Mesenchymal stem cell (in vitro differentiated cells and primary cell): ENCODE measurements around the gene EPHX1.

Experiments
- DNase-seq: peaks from one replicate; pipeline ENCODE4 v3.0.0-alpha.2; 2013
- H2AFZ ChIP-seq: one replicate; pipeline ENCODE4 v1.6.1; 2013; ENCODE audit warnings: low read depth, mild to moderate bottlenecking, control low read depth, inconsistent platforms, low read length, moderate library complexity
- H2AK5ac ChIP-seq: 2 replicates; pipeline ENCODE4 v1.6.1; 2013; ENCODE audit warnings: low read length, moderate library complexity, mild to moderate bottlenecking, inconsistent platforms; ENCODE audit not compliant: severe bottlenecking
- H2BK120ac ChIP-seq: one replicate; pipeline ENCODE4 v1.6.1; 2013; ENCODE audit warnings: low read depth, mild to moderate bottlenecking, inconsistent platforms, low read length, moderate library complexity
- H2BK12ac ChIP-seq, 2 experiments: one replicate each; pipeline ENCODE4 v1.6.1; 2013; ENCODE audit warnings: inconsistent platforms in 2 of 2, low read length in 2 of 2, mild to moderate bottlenecking in 2 of 2, moderate library complexity in 2 of 2, control low read depth in 1 of 2
- H2BK15ac ChIP-seq: one replicate; pipeline ENCODE4 v1.6.1; 2013; ENCODE audit warnings: mild to moderate bottlenecking, low read depth, inconsistent platforms; ENCODE audit not compliant: poor library complexity, severe bottlenecking
- H2BK5ac ChIP-seq: 2 replicates; pipeline ENCODE4 v1.6.1; 2013; ENCODE audit warnings: low read depth, mild to moderate bottlenecking, low read length, control low read depth, inconsistent platforms; ENCODE audit not compliant: poor library complexity, severe bottlenecking
- H3K14ac ChIP-seq, 2 experiments: one replicate each; pipeline ENCODE4 v1.6.1; 2013; ENCODE audit warnings: inconsistent platforms in 2 of 2, low read length in 2 of 2, control low read depth in 1 of 2, mild to moderate bottlenecking in 1 of 2, moderate library complexity in 1 of 2
- H3K18ac ChIP-seq, 2 experiments: one replicate each; pipeline ENCODE4 v1.6.1; 2013; ENCODE audit warnings: inconsistent platforms in 2 of 2, low read length in 2 of 2, control low read depth in 1 of 2, low read depth in 1 of 2, mild to moderate bottlenecking in 1 of 2
- H3K23ac ChIP-seq, 2 experiments: one replicate each; pipeline ENCODE4 v1.6.1; 2013; ENCODE audit warnings: inconsistent platforms in 2 of 2, low read length in 2 of 2, mild to moderate bottlenecking in 2 of 2, moderate library complexity in 2 of 2, control low read depth in 1 of 2
- H3K27ac ChIP-seq: 2 replicates; pipeline ENCODE4 v1.5.1; 2013; ENCODE audit warnings: mild to moderate bottlenecking, moderate library complexity, low read length, control low read depth, inconsistent platforms; ENCODE audit not compliant: poor library complexity, severe bottlenecking
- H3K27me3 ChIP-seq, 2 experiments: 2 replicates each; pipeline versions ENCODE4 v1.6.1 to v1.7.0; 2013; ENCODE audit warnings: low read length in 2 of 2, mild to moderate bottlenecking in 2 of 2, moderate library complexity in 2 of 2, control low read depth in 1 of 2, inconsistent platforms in 1 of 2; ENCODE audit not compliant: control insufficient read depth in 1 of 2, insufficient read depth in 1 of 2
- H3K36me3 ChIP-seq, 2 experiments: 2 replicates each; pipeline versions ENCODE4 v1.6.1 to v1.7.0; 2013; ENCODE audit warnings: low read length in 2 of 2, control low read depth in 1 of 2, inconsistent platforms in 1 of 2, low read depth in 1 of 2, mild to moderate bottlenecking in 1 of 2; ENCODE audit not compliant: insufficient read depth in 2 of 2, control insufficient read depth in 1 of 2
- H3K4ac ChIP-seq, 2 experiments: one replicate each; pipeline ENCODE4 v1.6.1; 2013; ENCODE audit warnings: inconsistent platforms in 2 of 2, low read length in 2 of 2, mild to moderate bottlenecking in 2 of 2, moderate library complexity in 2 of 2, control low read depth in 1 of 2, low read depth in 1 of 2
- H3K4me1 ChIP-seq: 2 replicates; pipeline ENCODE4 v1.6.1; 2013; ENCODE audit warnings: low read depth, low read length, control low read depth; ENCODE audit not compliant: control insufficient read depth, insufficient read depth
- H3K4me2 ChIP-seq: 2 replicates; pipeline ENCODE4 v1.6.1; 2013; ENCODE audit warnings: low read length, mild to moderate bottlenecking, inconsistent platforms; ENCODE audit not compliant: poor library complexity, severe bottlenecking
- H3K4me3 ChIP-seq, 2 experiments: 2 replicates each; pipeline versions ENCODE4 v1.5.1 to v1.7.0; 2013; ENCODE audit warnings: low read length in 2 of 2, mild to moderate bottlenecking in 2 of 2, control low read depth in 1 of 2, low read depth in 1 of 2; ENCODE audit not compliant: insufficient read depth in 1 of 2
- H3K79me1 ChIP-seq: replicated peaks from 2 replicates; pipeline ENCODE4 v1.6.1; 2013; ENCODE audit warnings: mild to moderate bottlenecking, control low read depth, low read length, inconsistent platforms; ENCODE audit not compliant: poor library complexity, severe bottlenecking
- H3K9ac ChIP-seq: 2 replicates; pipeline ENCODE4 v1.7.0; 2013; ENCODE audit warnings: mild to moderate bottlenecking, low read length, moderate library complexity
- H3K9me3 ChIP-seq: 2 replicates; pipeline ENCODE4 v1.7.0; 2013; ENCODE audit warnings: mild to moderate bottlenecking, low read length; ENCODE audit not compliant: control insufficient read depth
- H4K8ac ChIP-seq: one replicate; pipeline ENCODE4 v1.6.1; 2013; ENCODE audit warnings: inconsistent platforms, mild to moderate bottlenecking, low read length, moderate library complexity
- H4K91ac ChIP-seq: one replicate; pipeline ENCODE4 v1.6.1; 2013; ENCODE audit warnings: mild to moderate bottlenecking, low read length, inconsistent platforms
- WGBS: methylation state at CpG from one replicate; pipeline ENCODE4 v1.1.7; 2013; ENCODE audit warnings: mixed read lengths; 5-methylcytosine and 5-hydroxymethylcytosine counted together

The EPHX1 gene

GRCh38 chr1:225766967-225767633 lies 42.8 kb upstream of the EPHX1 start:
- peak overlapping the region; percentile 72 for H2AK5ac ChIP-seq
- H3K9ac ChIP-seq: peak overlapping the region; percentile 61
- WGBS: 60% methylated on average over 8 of the region's 8 CpGs
- no peaks in the 10 kb centered on the region for H3K27me3 ChIP-seq
- H2BK12ac ChIP-seq: peak overlapping the region; percentile 80 to 94
- H4K8ac ChIP-seq: peak overlapping the region; percentile 61
- no peak overlapping the region for H2AFZ ChIP-seq
- H3K27ac ChIP-seq: peak overlapping the region; percentile 45
- peak overlapping the region; percentile 11 for H2BK120ac ChIP-seq
- peak overlapping the region; percentile 65 for H4K91ac ChIP-seq
- no peak overlapping the region for H3K23ac ChIP-seq
- peak overlapping the region in 1 of 2 experiments; percentile 44 for H3K4me3 ChIP-seq
- no peak overlapping the region for H2BK5ac ChIP-seq
- peak overlapping the region; percentile 46 to 67 for H3K18ac ChIP-seq
- H2BK15ac ChIP-seq: peak overlapping the region; percentile 39
- H3K79me1 ChIP-seq: no peaks in the 10 kb centered on the region
- peak overlapping the region; percentile 40 to 66 for H3K4ac ChIP-seq
- H3K36me3 ChIP-seq: no peaks in the 10 kb centered on the region
- DNase-seq: peak; percentile 81
- peaks cover 31% of the 10 kb centered on the region for H3K4me1 ChIP-seq
- no peak overlapping the region for H3K14ac ChIP-seq
- no peaks in the 10 kb centered on the region for H3K9me3 ChIP-seq
- H3K4me2 ChIP-seq: no peak overlapping the region

DNA sequence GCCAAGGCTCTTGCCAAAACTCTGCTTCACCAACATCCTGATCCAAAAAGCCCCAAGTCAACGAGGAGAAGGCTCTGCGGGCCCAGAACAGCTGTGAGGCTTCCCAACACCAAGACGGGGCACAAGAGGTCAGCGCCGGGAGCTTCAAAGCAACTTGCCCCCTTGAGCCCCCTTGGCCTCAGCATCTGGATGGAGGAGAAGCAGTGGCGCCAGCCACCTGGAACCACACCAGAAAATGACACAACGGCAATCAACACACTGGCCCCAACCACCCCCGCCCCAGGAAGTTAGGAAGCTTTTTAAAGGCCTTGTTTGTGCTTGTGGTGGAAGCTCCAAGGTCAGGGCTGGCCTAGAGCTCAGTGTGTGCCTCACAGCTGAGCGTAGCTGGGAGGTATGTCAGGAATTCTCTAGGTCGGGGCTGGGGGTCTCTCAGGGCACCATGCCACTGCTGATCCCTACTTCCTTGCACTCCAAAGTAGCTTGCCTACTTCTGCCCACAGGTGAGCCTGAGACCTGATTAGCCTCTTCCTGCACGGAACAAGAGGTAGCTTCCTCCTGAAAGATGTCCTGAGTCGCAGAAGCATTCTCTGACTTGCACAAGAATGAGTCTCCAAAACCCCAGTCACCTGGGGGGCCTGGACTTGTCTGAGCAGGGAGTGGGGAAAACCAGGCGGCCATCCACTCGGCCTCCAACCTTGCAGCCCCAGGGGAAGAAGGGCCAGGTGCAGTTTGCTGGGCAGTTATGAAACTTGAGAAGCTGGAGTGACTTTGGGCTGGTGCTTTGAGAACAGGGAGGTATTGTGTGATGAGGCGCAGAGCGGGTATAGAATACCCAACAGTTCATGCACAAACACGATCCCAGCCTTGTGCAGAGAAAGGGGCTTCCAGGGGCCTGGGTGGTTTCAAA lies 42.0 kb upstream of the EPHX1 start:
- peak overlapping the region; percentile 37 for H2BK15ac ChIP-seq
- no peaks in the 10 kb centered on the region for H3K27me3 ChIP-seq
- H3K23ac ChIP-seq: no peak overlapping the region
- peaks cover 28% of the 10 kb centered on the region for H3K4me1 ChIP-seq
- no peaks in the 10 kb centered on the region for H3K79me1 ChIP-seq
- no peaks in the 10 kb centered on the region for H3K9me3 ChIP-seq
- no peak overlapping the region for H3K14ac ChIP-seq
- H3K9ac ChIP-seq: peak overlapping the region; percentile 61
- peak overlapping the region; percentile 26 to 67 for H3K18ac ChIP-seq
- peak overlapping the region; percentile 45 for H3K27ac ChIP-seq
- no peak overlapping the region for H3K4me2 ChIP-seq
- WGBS: 68% methylated on average over 13 of the region's 17 CpGs
- H3K36me3 ChIP-seq: no peaks in the 10 kb centered on the region
- peak overlapping the region; percentile 65 to 94 for H2BK12ac ChIP-seq
- no peak overlapping the region for H2BK5ac ChIP-seq
- H2AK5ac ChIP-seq: peak overlapping the region; percentile 72
- H3K4me3 ChIP-seq: peak overlapping the region in 1 of 2 experiments; percentile 15
- DNase-seq: peak; percentile 61
- peak overlapping the region; percentile 20 to 66 for H3K4ac ChIP-seq
- H4K91ac ChIP-seq: peak overlapping the region; percentile 65
- peak overlapping the region; percentile 52 for H4K8ac ChIP-seq
- H2AFZ ChIP-seq: no peak overlapping the region
- H2BK120ac ChIP-seq: peak overlapping the region; percentile 11

DNA sequence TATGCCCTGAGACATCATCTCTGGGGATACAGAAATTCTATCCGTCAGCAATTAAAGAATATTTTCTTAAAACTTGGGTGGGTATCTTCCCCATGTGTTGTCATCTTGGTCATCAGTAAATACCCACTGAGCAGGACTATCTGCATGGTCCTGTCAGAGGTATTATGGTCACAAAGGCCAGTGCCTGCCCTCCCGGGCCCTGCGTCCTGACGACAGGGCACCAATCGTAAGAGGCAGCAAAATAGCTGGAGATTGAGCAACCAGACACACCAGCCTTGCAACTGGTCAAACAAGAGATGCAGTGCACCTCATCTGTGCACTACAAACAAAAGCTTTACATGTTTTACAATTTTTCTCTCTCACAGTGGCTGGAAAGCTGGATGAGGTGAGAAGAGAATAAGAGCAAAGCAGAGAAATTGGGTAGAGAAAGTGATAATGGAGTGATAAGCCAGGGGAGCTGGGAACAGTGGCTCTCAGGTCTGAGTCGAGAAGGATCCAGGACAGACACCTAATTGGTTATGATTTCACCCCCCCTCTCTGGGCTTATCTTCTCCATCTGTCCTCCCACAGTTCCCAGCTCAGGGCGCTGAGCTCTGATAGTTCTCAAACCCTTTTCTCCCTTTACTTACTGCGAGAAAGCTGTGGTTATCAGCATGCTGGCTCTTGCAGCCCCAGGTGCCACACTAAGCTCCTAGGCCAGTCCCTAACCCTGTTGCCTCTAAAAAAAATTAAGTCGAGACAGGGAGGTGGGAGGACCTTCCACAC lies 41.1 kb upstream of the EPHX1 start:
- H3K79me1 ChIP-seq: no peaks in the 10 kb centered on the region
- 70% methylated on average over 9 of the region's 9 CpGs for WGBS
- H3K9me3 ChIP-seq: no peaks in the 10 kb centered on the region
- H2BK120ac ChIP-seq: no peak overlapping the region
- H2AK5ac ChIP-seq: peak overlapping the region; percentile 61
- H3K18ac ChIP-seq: peak overlapping the region in 1 of 2 experiments; percentile 42
- H3K27ac ChIP-seq: no peak overlapping the region
- DNase-seq: no peak
- H3K4ac ChIP-seq: peak overlapping the region in 1 of 2 experiments; percentile 20
- no peaks in the 10 kb centered on the region for H3K36me3 ChIP-seq
- H2BK5ac ChIP-seq: no peak overlapping the region
- H3K4me3 ChIP-seq: no peak overlapping the region
- no peak overlapping the region for H2AFZ ChIP-seq
- peaks cover 28% of the 10 kb centered on the region for H3K4me1 ChIP-seq
- peak overlapping the region; percentile 26 for H2BK15ac ChIP-seq
- H4K8ac ChIP-seq: peak overlapping the region; percentile 7
- H3K9ac ChIP-seq: no peak overlapping the region
- no peak overlapping the region for H4K91ac ChIP-seq
- H3K27me3 ChIP-seq: no peaks in the 10 kb centered on the region
- H2BK12ac ChIP-seq: peak overlapping the region; percentile 18 to 81
- H3K4me2 ChIP-seq: no peak overlapping the region
- no peak overlapping the region for H3K23ac ChIP-seq
- H3K14ac ChIP-seq: no peak overlapping the region
